ENCODE data around the gene CD1B.
"Not testable (repeated sequence)": the region's sequence is repeated elsewhere in the genome, so short reads cannot be mapped to it uniquely, and the experiment has no call there.

Gene CD1B

DNA sequence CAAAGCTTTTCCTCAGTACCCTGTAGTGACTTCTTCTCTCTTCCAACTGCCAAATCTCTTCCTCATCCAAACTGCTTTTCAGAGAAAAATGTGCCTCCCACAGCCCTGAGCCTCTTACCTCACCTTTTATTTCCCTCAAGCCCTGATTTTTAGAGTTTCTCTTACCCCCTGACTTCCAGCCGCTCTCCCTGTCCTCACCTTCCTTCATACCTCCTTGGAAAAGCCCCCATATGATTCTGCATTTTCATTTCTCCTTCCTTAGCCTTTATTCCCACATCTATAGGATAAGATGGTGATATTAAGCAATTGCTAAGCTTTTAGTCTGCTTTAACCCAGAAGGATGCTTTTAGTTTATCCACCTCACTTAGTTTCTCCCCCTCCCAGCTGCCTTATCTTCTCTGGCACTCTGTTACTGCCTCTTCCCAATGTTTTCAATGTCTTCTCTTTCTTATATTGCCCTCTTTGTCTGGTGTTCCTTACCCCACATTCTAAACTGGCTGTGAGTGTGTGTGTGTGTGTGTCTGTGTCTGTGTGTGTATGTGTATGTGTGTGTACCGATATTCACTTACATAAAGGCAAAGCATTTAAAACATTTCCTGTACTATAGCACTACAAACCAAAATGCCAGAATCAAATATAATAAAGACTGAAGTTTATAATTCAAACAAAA, at the start of gene CD1B:
CD1B (minus strand) TSS at position 51 of the 670 bp plus-strand sequence. CDS start 108 bp downstream, outside the sequence.
- DNase-seq: no peak

GRCh38 chr1:158374860-158375259, 43.5 kb upstream of the CD1B start:
- no peak for DNase-seq

GRCh38 chr1:158374101-158374500, 42.8 kb upstream of the CD1B start:
- not testable (repeated sequence) for DNase-seq

DNA sequence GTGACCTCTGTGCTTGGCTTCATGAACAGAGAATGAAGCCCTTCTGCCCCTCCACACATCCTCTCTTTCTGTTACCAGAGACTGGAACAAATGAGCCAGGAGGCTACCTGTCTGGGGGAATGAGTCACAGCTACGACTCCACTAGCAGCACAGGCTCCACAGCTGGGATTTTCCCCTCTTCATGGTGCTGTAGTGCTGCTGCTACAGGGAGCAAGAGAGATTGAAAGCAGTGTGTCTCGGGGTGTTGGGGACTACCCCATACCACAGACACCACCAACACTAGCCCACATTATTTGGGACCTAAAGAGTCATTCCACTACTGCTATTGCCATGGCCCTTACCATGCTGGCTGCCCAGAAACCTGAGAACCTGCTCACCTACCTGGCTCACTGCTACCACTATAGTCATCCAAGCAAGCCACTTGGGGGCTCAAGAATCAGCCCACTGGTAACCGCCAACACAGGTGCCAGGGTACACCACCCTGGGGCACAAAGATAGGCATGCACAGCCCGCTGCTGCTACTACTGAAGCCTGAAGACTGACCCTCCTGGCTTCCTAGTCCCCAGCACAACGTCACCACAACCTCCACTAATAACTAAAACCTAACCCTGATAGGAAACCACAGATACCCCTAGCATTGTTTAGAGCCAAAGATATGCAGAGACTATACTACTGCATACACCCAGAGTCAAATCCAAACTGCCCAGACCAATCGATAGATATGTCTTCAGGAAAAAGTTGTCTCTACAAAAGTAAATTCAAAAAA, 40.0 kb upstream of the CD1B start:
- no peak for DNase-seq

DNA sequence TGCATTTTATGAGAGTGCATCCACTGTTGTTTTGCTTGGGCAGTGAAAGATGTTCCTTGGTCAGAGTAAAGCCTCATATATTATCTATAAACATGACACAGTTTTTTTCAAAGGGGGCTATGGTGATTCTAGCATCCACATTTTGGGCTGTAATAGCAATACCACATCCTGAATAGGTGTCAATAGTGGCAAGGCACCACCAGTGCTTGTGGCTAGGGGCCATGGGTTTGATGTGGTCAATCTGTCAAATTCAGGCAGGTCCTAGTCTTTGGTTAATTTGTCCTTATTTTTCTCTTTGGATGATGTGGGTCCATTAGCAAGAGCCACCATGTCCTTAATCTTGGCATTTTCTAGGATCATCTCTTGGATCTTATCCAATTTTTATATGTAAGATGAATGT, 35.5 kb upstream of the CD1B start:
- no peak for DNase-seq

- no peak for DNase-seq
Observed at GRCh38 chr1:158362941-158363340, 31.6 kb upstream of the CD1B start.

DNA sequence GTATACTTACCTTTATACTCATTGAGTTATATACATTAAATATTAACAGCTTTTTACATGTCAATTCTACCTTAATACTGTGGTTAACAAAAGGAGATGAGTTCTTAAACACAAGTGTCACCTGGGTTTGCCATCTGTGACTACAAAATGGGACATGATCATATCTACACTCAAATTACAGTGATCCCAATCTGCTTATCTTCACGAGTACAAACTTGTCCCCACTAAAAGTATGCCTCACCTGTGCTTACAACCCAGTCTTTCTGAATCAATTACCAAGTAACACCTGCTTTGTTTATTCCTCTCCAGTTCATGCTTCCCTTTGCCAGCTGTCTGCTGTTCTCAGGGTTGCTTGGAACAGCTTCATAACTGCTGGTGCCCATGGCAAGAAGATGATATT, 31.2 kb upstream of the CD1B start:
- peak; percentile 96 for DNase-seq

- DNase-seq: no peak
Observed at GRCh38 chr1:158357441-158357840, 26.1 kb upstream of the CD1B start.

DNA sequence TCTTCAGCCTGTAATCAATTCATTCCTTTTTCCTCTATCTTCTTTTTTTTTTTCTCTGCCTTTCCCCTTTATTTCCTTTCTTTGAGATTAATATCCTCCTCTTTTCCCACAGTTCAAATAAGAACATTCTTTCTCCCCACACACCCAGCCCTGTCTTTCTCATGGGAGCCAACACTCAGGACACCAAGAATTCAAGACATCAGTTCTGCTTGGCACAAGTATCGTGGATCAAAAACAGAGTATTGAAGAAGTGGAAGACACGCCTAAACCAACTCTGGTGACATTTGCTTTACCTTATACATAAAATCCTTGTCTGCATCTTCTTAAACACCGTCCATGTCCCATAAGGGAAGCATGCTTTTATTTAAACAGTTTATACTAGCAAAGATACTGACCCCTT, 25.3 kb upstream of the CD1B start:
- DNase-seq: no peak

- DNase-seq: no peak
Observed at GRCh38 chr1:158355773-158356285, 24.5 kb upstream of the CD1B start.

GRCh38 chr1:158354255-158354654, 22.9 kb upstream of the CD1B start:
- DNase-seq: no peak

DNA sequence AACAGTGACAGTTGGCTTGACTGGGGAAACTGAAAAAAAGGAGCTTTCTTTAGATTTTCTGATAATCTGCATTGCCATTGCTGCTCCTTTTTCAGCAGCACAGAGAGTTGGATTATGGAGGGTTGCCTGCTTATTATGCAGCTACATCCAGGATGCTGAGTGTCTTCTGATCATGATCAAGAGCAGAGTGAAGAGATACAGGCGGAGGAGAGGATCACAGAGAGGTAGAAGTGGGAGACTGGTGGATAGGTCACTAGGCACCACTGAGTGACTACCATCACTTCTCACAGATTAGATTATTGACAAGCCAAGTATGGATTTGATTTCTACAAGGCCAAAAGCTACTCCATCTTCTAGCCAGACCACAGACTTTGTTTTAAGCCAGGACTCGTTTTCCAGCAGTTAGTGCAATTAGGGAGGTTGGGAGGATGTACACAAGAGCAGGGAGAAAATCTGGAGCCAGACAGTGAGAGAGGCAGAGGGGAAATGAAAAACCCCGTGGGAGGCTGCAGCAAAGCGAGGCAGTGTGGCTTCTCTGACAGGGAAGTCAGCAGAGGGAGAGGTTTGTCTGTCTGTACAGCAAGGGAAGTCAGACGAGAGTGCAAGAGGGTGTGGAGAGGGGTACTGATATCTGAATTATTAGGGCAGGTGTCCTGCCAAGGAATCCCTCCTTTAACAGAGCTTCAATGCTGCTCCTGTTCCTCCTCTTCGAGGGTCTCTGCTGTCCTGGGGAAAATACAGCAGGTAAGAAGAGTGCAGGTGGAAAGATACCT, 22.2 kb upstream of the CD1B start, which contains the start of gene CD1E:
CD1E (plus strand) TSS at position 592 of the 773 bp plus-strand sequence; CDS start at position 687, 95 bp downstream.
- DNase-seq: no peak

- not testable (repeated sequence) for DNase-seq
Observed at GRCh38 chr1:158348946-158349345, 17.6 kb upstream of the CD1B start.

- not testable (repeated sequence) for DNase-seq
Observed at GRCh38 chr1:158336413-158336812, 5.1 kb upstream of the CD1B start.

DNA sequence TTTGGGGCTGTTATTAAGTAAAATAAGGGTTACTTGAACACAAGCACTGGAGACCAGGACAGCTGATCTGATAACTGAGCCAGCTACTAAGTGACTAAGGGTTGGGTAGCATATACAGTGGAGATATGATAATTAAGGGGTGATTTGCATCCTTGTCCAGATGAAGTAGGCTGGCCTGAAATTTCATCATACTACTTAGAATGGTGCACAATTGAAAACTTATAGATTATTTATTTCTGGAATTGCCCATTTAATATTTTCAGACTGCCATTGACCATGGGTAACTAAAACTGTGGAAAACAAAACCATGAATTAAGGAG, 3.8 kb upstream of the CD1B start:
- DNase-seq: no peak

DNA sequence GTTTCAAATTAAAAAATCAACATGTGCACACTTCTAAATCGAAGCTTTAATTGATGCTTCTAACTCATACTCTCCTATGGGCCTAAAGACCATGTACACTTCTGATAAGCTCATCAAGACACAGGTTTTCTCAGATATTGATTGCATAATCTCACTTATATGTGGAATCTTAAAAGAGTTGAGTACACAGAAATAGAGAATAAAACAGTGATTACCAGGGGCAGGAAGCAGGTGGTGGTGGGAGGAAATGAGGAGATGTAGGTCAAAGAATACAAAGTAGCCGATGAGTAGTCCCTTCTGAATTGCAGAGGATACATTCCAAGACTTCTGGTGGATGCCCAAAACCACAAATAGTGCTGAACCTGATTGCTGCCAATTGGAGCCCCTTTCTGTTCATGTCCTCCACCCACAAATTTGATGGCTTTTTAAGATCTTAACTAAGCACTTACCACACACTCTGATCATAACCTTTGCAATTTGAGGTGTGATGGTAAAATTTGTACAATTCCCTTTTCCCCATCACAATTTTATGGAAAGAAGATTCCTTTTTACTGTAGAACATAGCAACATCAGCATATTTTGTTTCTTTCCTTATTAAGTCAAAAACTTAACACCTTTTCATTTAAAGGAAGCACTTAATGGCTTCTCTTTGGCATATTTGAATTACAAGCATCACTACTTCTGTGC, 3.3 kb upstream of the CD1B start:
- no peak for DNase-seq

DNA sequence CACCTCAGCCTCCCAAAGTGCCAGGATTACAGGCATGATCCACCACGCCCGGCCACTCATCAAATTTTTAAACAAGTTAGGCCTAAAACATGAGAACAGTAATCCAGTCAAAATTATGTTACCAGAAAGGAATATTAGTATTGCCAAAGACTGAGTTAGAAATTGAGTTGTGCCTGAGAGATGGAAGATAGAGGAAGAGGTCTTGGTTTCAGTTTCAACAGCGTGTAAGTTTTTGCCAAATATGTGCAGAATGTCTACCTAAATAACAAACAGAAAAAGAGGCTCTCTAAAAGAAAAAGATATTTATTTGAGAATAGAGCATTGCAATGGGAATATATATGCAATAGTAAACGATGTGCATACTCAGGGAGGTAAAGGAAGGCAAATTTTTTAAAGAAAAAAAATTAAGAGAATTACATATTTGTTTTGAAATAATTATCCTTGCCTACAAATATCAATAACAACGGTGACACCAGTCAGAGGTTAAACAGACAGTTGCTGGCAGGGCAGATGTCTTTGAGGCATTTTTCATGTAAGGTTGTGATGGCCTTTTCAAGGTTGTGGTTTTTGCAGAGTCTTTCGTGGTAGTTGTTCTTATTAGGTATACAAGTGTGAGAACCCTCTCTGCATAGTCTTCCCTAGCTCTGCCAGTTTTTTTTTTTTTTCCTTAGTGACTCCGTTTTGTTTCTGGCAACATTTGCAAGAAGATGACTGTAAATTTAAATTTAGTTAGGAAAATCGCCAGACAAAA, 2.2 kb upstream of the CD1B start:
- no peak for DNase-seq

- DNase-seq: no peak
Observed at GRCh38 chr1:158331106-158331425, 265 bp downstream of the CD1B start.

GRCh38 chr1:158330391-158331105, 783 bp downstream of the CD1B start:
- DNase-seq: no peak

- peak; percentile 49 for DNase-seq
Observed at GRCh38 chr1:158329733-158330132, 1.6 kb downstream of the CD1B start.

GRCh38 chr1:158329300-158329699, 2.0 kb downstream of the CD1B start:
- no peak for DNase-seq

DNA sequence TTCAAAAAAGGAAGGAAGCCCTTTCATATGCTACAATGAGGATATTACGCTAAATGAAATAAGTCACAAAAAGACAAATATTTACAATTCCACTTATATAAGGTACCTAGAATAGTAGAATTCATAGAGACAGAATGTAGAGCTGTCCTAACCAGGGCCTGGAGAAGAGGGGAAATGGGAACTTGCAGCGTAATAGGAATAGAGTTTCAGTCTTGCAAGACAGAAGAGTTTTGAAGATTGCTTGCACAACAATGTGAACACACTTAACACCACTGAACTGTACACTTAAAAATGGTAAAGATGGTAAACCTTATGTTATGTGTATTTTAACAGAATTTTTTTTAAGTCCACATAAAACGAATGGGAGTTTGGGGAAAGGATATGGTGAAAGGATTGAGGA, 2.9 kb downstream of the CD1B start:
- no peak for DNase-seq

Measured in NCI-H1105 (cell line).